CD4-positive, alpha-beta T cell treated with Interleukin-6 for 4 hours (primary cell): ENCODE results near the gene RFLNA.
"Not testable (repeated sequence)": the region's sequence is repeated elsewhere in the genome, so short reads cannot be mapped to it uniquely, and the experiment has no call there.

ENCODE experiments used
- DNase-seq: peaks from one replicate; pipeline ENCODE4 v3.0.0-alpha.2; 2020; ENCODE audit warnings: mixed read lengths

The RFLNA gene

DNA sequence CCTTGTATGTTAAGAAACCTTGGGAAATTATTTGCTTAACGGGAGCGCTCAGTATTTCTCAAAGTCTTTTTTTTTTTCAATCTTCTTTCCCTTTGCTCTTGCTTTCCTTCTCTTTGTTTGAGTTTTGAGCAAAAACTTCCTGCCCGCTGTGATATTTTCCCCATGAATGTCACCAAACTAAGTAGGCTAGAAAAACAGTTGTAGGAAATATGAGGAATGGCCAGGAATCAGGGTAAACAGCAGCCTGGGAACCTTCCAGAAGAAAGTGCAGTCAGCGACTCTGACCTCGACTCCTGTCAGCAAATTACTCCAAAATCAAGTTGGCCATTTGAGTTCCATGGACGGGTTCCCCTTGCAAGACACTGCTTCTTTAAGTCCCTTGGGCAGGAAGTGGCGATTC, 11.6 kb upstream of the RFLNA start:
- no peak for DNase-seq

DNA sequence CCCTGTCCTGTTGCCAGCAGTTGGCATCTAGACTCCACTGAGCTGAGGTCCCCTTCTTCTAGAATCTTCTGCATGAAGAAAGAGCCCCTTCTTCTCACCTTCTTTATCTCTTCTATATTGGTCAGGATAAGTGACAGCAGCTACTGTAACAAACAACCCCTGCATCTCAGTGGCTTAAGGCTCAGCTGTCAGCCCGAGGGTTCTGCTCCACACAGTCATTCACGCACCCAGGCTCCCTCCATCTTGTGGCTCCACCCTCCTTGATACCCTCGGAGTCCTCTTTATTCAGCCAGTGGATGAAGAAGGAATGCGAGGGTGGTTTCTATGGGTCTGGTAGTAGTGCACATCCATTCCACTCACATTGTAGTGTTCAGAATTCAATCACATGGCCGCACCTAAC, 10.5 kb upstream of the RFLNA start:
- no peak for DNase-seq

DNA sequence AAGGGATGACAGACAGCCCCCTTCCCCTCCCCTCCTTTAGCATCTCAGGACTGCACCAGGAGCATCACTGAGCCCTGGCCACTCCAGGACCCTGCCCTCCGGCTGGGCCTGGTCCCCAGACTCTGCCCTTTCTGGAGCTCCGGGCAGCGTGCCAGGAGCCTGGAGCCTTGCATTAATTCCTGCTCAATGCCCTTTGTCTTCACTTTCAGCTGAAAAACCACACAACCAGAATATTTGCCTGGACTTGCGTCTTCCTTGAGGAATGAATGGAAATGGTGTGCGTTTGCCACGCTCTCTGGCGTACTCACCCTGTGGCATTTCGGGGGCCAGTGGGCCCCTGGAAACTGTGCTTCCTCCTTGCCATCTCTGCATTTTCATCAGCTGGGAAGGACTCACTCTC, 8.5 kb upstream of the RFLNA start:
- no peak for DNase-seq

GRCh38 chr12:124286971-124287370, 7.9 kb upstream of the RFLNA start:
- no peak for DNase-seq

GRCh38 chr12:124289634-124290600, 5.0 kb upstream of the RFLNA start:
- DNase-seq = no peak

DNA sequence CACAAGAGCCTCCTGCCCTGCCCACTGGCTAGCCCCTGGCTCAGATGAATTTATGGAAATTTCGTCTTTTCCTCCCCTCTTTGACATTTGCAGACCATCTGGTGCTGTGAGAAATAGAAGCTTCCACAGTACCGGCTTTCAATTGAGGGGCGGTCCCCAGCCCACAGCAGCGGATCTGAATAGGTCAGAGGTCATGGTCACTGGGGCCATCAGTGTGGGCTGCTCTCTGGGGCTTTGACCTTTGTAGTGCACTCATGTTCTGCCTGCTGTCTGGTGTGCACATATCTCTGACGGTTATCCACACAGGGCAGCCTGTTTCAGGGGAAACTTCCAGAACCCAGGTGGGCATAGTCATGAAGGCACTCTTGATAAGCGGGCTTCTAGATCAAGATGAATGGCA, 2.5 kb upstream of the RFLNA start:
- DNase-seq = no peak

DNA sequence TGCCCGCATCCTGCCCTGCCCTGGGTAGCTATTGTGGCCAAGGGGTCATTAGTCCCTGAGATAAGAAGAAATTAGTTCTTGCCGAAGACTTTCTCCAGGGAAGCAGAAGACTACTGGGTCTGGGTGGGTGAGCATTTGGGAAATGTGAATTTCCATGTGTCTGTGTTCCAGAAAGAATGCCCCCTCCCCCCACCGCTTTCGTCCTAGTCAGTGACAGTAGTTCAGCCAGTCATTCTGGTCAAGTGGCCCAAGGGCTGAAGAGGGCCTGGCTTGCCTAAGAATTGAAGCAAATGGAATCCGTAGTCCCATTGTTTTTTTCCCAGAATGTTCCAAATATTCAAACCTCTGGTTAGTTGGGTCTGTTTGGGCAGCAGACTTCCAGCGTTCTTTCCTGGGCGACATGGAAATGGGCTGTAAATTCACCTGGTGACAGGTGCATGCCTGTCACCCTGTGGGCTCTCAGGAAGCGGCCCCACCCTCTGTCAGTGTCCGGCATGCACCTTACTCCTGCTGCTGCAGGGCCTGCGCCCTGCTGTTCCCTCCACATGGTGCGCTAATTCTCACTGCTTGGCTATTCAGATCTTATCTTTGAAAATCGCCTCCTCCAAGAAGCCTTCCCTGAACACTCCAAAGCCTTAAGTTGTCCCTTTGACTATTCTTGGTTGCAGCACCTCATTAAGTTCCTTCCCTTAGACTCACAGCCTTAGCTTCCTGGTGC, 1.4 kb upstream of the RFLNA start:
- no peak for DNase-seq

GRCh38 chr12:124295431-124296058, 652 bp downstream of the RFLNA start:
- DNase-seq = no peak

GRCh38 chr12:124296295-124296915, 1.5 kb downstream of the RFLNA start:
- DNase-seq = no peak

- DNase-seq = no peak
Observed at GRCh38 chr12:124296916-124297351, 2.0 kb downstream of the RFLNA start.

DNA sequence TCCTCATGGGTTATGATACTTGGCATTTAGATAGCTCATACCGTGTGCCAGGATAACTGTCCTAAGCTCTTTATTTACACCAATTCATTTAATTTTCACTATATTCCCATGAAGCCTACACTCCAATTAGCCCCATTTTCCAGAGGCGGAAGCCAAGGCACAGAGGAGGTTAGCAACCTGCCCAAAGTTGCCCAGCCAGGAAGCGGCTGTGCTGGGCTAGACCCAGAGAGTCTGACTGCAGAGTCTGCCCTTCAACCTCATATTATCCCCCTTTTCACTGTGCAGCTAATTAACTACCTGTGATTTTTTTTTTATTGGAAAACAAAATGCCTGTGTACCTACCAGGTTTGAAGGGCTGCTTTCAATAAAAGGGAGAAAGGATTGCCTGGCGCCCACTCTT, 2.5 kb downstream of the RFLNA start:
- no peak for DNase-seq

DNA sequence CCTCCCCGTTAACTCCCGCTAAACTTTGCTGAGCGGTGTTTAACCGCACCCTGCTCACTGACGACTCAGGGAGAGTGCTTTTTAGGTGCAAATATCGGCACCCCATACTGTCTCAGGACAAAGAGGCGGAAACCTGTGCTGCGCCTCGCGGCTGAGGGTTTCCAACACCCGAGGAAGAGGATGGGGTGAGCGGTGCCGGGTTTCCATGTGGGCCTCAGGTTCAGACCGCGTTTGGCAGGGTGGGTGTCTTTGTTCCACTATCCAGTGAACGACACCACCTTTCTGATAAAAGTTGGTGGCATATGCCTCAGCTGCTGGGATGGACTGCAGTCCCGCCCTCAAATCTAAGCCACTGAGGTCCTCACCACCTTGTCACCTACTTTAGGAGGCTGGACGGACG, 3.0 kb downstream of the RFLNA start:
- no peak for DNase-seq

DNA sequence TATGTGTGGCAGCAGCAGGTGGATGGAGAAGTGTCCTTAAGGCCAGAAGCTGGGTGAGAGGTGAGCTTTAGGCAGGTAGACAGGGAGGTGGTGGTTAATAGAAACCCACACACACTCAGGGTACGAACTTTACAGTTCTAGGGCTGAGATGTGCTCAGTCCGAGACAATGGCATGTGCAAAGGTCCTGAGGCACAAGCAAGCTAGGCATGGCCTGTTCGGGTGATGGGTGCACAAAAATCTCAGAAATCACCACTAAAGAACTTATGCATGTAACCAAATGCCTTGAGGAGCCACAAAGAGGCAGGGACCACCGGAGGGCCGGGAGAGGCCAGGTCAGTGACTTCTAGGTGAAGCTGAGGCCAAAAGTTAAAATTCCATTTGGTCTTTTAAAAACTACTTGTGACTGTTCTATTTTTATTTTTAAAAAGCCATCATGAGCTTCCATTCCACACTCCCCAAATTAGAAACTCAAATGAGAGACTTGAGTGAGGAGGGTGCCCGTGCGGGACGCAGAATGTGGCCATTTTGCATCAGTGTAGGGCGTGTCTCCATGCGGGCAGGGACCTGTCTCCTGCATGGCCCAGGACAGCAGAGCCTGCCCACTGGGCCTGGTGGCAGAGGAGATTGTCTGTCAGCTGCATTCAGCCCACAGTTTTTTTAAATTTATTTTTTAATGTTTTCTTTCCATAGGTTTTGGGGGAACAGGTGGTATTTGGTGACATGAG, 4.0 kb downstream of the RFLNA start:
- DNase-seq = no peak

GRCh38 chr12:124299628-124300388, 4.9 kb downstream of the RFLNA start:
- no peak for DNase-seq

GRCh38 chr12:124300657-124301056, 5.8 kb downstream of the RFLNA start:
- DNase-seq = not testable (repeated sequence)

DNA sequence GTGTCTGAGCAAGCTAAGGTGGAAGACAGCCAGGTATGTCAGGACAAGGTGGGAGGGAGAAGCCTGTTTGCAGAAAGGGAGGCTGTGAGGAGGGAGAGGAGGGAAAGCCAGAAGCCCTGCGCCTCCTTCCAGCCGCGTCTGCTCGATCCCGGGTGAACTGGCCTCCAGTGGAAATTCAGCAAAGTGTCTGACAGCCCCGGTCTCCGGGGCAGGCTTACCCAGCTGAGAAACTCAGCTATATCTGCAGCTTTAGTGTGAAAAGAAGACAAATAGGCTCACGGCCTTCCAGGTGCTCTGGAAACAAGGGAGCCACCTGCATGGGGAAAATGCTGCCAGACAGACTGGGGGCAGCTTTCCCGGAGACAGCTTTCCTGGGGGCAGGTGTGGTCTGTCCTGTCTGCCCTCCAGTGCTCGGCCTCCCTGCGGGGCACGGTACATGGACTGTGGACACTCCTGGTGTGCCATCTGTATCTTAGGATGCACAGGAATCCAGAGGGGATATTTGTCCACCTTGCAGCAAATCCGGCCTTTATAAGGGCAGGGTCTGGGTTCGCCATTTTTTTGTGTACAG, 6.3 kb downstream of the RFLNA start:
- no peak for DNase-seq

DNA sequence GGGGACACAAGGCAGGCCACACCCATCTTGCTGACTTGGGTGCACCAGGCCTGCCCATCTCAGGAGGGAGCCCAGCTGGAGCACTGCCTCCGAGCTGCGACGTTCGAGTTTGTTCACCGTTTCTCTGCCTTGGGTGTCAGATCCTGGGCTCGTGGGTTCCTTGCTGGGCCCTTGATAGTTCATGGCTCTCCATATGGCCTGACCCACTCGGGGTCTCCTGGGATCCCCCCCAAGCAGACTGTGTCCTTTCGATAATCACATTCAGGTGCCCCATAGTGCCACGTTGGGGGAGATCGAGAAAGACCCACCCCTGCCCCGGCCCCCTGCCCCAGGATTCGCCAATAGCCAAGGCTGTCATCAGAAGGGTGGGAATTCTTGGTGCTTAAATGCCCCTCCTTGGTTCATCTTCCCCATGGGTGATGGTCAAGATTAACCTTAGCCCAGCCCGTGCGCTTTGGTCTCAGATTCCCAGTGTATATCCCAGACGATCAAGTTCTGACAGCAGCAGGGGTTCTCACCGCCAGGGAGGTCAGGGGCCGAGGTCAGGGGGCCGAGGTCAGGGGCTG, 7.4 kb downstream of the RFLNA start:
- no peak for DNase-seq

DNA sequence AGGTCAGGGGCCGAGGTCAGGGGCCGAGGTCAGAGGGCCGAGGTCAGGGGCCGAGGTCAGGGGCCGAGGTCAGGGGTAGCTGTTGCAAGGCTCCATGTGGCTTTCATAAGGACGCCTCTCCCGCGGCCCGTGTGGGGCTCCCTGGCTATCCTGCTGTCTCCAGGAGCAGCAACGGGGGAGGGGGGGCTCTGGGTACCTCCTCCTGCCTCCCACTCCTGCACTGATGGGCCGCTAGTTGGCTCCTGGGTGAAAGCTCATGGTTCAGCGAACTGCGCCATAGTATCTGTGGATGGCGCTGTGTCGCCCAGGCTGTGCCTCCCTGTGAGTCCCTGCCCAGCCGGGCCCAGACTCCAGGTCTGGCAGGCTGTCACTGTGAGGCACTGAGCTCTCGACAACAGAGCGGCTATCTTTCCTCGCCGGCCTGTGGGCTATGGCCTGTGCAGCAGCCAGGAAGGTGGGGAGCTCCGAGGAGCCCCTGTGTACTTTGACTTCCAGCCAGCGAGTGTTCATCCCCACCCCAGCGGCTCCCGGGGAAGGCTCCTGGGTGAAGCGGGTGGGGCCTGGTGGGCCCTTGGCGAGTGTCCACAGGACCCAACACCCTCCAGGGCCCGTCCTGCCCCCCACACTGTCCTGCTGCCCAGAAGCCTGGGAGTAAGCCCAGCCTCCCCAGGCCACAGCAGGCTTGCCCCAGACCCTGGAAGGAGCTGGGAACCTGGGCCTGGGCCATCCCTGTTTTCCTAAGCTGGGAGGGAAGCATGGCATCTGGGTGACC, 8.1 kb downstream of the RFLNA start:
- DNase-seq = no peak

DNA sequence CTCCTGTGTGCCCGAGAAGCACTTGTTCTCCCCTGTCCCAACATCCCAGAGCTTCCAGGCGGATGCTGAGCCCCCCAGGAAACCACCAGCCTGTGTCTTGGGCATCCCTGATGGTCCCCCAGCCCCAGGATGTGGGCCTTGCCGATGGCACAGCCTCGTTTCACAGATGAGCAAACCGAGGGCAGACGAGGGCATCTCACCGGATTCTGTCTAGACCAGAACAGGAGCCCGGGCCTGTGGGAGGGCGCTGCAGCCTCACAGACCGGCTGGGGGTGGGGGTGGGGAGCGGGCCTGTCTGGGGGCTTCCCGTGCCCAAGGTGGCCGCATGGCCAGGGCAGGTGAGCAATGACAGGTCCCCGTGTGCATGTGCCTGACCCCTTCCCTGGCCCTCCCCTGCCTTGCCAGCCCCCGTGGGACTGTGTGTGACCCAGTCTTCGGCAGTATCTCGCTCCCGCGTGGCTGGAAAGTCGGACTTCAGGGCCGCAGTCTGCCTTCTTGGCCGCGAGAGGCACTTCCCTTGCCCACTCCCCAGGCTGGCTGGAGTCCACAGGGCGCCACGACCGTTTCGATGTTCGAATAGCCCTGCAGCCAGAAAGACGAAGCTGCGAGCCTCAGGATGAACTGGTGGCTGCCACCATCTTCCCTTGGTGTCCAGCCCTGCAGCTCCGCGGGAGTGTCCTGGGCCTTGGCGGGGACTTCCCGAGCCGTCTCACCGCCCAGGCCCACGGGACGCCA, 8.9 kb downstream of the RFLNA start:
- no peak for DNase-seq
